ENCODE data around the gene SEMA5A.

Gene SEMA5A

DNA sequence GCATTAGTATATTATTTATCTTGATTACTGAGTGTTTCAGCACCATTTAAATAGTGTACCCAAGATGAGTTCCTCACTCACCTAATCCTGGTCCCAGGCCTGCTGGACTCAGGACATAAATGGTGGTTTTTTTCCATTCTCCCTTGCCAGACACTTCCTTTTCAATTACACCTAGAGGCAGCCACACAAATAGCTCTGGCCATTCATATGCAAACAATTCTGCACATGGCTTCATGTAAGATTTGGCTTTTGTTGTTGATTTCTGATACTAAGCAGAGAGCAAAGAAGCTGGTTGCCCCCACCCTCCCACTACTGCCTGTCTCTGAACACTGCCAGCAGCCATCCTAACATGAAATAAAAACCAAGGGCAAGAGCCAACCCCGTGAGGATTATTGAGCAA lies 180.4 kb downstream of the SEMA5A start:
- DNase-seq (ENCODE audit: low spot score): no peak
- in situ Hi-C loops (cut with MboI; ENCODE audit: low pct_unique_long_range_greater_than_20kb, low sequenced_read_pairs, unreplicated experiment): no loop called here
- no peak for TF ChIP-seq CTCF (IDR thresholded peaks at IDR 0.05; ENCODE audit: extremely low read depth, insufficient read depth, missing control alignments)

- no peak for DNase-seq (ENCODE audit: low spot score)
- in situ Hi-C loops (cut with MboI; ENCODE audit: low pct_unique_long_range_greater_than_20kb, low sequenced_read_pairs, unreplicated experiment): no loop called here
Measured at GRCh38 chr5:9363449-9363848, 182.4 kb downstream of the SEMA5A start.

GRCh38 chr5:9363026-9363425 lies 182.8 kb downstream of the SEMA5A start:
- in situ Hi-C loops (cut with MboI; ENCODE audit: low pct_unique_long_range_greater_than_20kb, low sequenced_read_pairs, unreplicated experiment): no loop called here
- no peak for TF ChIP-seq CTCF (IDR thresholded peaks at IDR 0.05; ENCODE audit: extremely low read depth, insufficient read depth, missing control alignments)
- DNase-seq (ENCODE audit: low spot score): peak; percentile 50

More at GRCh38 chr5:9363449-9363848, 182.4 kb downstream of the SEMA5A start:
- no peak for TF ChIP-seq CTCF (IDR thresholded peaks at IDR 0.05; ENCODE audit: extremely low read depth, insufficient read depth, missing control alignments)

DNA sequence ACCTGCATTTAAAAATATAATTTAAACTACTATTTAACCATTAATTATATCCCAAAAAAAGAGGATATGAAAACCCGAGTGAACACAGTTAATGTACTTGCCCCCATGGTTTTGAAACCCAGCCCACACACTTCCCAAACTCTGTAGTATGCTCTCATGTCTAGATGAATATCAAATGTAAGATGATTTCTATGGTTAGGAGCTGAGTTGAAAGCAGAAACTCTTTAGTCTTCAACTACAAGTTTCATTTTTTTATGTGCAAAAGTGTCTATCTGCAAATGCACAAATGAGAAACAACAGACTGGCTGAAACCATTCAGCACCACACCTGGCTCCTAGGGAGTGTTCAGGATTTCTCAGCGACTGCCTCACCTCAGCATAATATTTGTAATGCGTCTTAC lies 183.3 kb downstream of the SEMA5A start:
- TF ChIP-seq CTCF (IDR thresholded peaks at IDR 0.05; ENCODE audit: extremely low read depth, insufficient read depth, missing control alignments): no peak
- in situ Hi-C loops (cut with MboI; ENCODE audit: low pct_unique_long_range_greater_than_20kb, low sequenced_read_pairs, unreplicated experiment): no loop called here
- peak; percentile 32 for DNase-seq (ENCODE audit: low spot score)

DNA sequence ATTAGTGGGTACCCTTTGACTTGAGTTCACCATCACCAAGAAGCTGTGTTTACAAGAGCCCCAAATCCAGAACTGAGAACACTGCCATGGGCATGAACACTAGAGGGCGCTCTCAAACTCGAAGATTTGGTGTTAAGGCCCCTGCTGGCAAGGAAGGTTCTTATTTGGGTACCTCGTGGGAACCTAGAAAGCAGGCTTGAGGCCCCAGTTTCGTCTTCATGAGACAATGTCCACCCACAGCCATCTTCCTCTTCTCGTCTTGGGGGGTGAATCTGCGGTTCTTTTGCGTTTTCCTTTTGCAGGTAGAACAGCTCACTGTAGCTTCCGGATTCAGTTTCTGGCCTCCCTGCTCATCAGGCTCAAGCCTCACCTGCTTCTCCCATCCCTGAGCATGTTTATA lies 184.0 kb downstream of the SEMA5A start:
- TF ChIP-seq CTCF (IDR thresholded peaks at IDR 0.05; ENCODE audit: extremely low read depth, insufficient read depth, missing control alignments): peak; percentile 82
- peak; percentile 72 for DNase-seq (ENCODE audit: low spot score)
- in situ Hi-C loops (cut with MboI; ENCODE audit: low pct_unique_long_range_greater_than_20kb, low sequenced_read_pairs, unreplicated experiment): no loop called here

DNA sequence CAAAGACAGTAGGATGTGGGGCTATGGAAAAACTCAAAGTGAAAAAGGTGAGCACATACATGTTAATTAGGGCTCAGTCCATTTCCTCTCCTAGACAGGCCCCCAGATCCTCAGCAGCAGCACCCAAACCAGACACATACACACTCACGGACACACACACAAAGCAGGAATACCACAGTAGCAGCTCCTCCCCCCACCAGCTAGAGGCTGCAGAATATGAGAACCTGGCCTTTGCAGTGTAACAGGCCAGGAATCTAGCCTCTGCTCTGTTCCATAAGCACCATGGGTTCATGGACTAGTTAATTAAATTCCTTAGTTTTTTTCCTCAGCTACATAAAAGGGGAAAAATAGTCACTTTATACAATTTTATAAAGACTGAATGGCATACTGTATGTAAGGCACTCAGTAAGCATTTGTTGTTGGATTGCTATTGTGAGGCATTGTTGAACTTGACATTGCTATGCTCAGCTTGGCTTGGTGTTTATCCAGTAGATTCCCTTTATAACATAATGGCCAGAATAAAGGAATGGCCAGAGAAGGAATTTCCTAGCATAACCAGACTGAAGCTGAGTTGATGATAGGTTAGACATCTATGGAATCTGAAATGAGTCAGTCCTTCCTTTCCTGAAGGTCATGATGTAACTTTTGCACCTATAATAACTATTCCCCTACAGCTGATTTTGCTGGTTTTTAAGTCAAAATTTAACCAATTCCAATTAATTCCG lies 186.8 kb downstream of the SEMA5A start:
- no peak for TF ChIP-seq CTCF (IDR thresholded peaks at IDR 0.05; ENCODE audit: extremely low read depth, insufficient read depth, missing control alignments)
- DNase-seq (ENCODE audit: low spot score): no peak
- in situ Hi-C loops (cut with MboI; ENCODE audit: low pct_unique_long_range_greater_than_20kb, low sequenced_read_pairs, unreplicated experiment): no loop called here

Measured in GM13977 (cell line).